Loucy (cell line): ENCODE measurements around the gene TMC2.

Source experiments
- H2AFZ ChIP-seq: fragments of 200-600 bp; sonication (generic); 2 replicates; pipeline ENCODE4 v1.6.0; 2016; ENCODE audit warnings: antibody characterized with exemption, mild to moderate bottlenecking, low read length, moderate library complexity
- H3F3A ChIP-seq: fragments of 200-600 bp; 2 replicates; pipeline ENCODE4 v1.6.0; 2016; ENCODE audit warnings: antibody characterized with exemption, low read depth, mild to moderate bottlenecking
- H3K27me3 ChIP-seq: fragments of 200-600 bp; sonication (generic); 2 replicates; pipeline ENCODE4 v1.6.1; 2014; ENCODE audit warnings: low read length, mild to moderate bottlenecking; ENCODE audit not compliant: insufficient read depth, poor library complexity, severe bottlenecking
- H3K36me3 ChIP-seq: fragments of 200-600 bp; sonication (generic); 2 replicates; pipeline ENCODE4 v1.6.1; 2016; ENCODE audit warnings: low read length; ENCODE audit not compliant: insufficient read depth
- H3K4me1 ChIP-seq: fragments of 200-600 bp; sonication (generic); 2 replicates; pipeline ENCODE4 v1.5.1; 2014; ENCODE audit warnings: low read length, mild to moderate bottlenecking; ENCODE audit not compliant: insufficient read depth, poor library complexity, severe bottlenecking
- H3K4me2 ChIP-seq: fragments of 200-600 bp; sonication (generic); 2 replicates; pipeline ENCODE4 v1.6.0; 2014; ENCODE audit warnings: antibody characterized with exemption, low read length, low read depth, mild to moderate bottlenecking; ENCODE audit not compliant: poor library complexity, severe bottlenecking
- H3K4me3 ChIP-seq: fragments of 200-600 bp; sonication (generic); 2 replicates; pipeline ENCODE4 v1.5.1; 2014; ENCODE audit warnings: low read length, mild to moderate bottlenecking, mixed read lengths; ENCODE audit not compliant: poor library complexity, severe bottlenecking
- H3K79me2 ChIP-seq: fragments of 200-600 bp; sonication (generic); 2 replicates; pipeline ENCODE4 v1.6.1; 2014; ENCODE audit warnings: low read length; ENCODE audit not compliant: insufficient read depth
- H3K9ac ChIP-seq: fragments of 200-600 bp; sonication (generic); 2 replicates; pipeline ENCODE4 v1.6.0; 2014; ENCODE audit warnings: mild to moderate bottlenecking, low read depth, low read length, moderate library complexity; ENCODE audit not compliant: poor library complexity, severe bottlenecking
- H3K9me2 ChIP-seq: fragments of 200-600 bp; sonication (generic); replicated peaks from 2 replicates; pipeline ENCODE4 v1.6.1; 2016; ENCODE audit warnings: low read depth, low read length, mixed read lengths
- H3K9me3 ChIP-seq: fragments of 200-600 bp; sonication (generic); 2 replicates; pipeline ENCODE4 v1.6.1; 2014; ENCODE audit warnings: mild to moderate bottlenecking, antibody characterized with exemption, low read length, low read depth; ENCODE audit not compliant: insufficient read depth
- H4K20me1 ChIP-seq: fragments of 200-600 bp; sonication (generic); 2 replicates; pipeline ENCODE4 v1.6.0; 2014; ENCODE audit warnings: antibody characterized with exemption, low read length, mild to moderate bottlenecking; ENCODE audit not compliant: insufficient read depth, poor library complexity, severe bottlenecking
- CTCF ChIP-seq: fragments of 200-600 bp; sonication (generic); conservative IDR thresholded peaks from 2 replicates; pipeline ENCODE4 v1.5.1; 2014; ENCODE audit warnings: mild to moderate bottlenecking, antibody characterized with exemption, low read length
- EZH2phosphoT487 ChIP-seq: fragments of 200-600 bp; IDR thresholded peaks from 2 replicates; pipeline ENCODE4 v1.6.1; 2018; ENCODE audit warnings: antibody characterized with exemption, mild to moderate bottlenecking, moderate library complexity, borderline replicate concordance

TMC2 gene

GRCh38 chr20:2657241-2657640 is 120.9 kb downstream of the TMC2 start:
- Histone ChIP-seq H3K36me3 (peaks cover 72% of the 10 kb centered on the region), H3K9ac (no peak overlapping the region), H3K79me2 (peaks cover 61% of the 10 kb centered on the region), H4K20me1 (peaks cover 63% of the 10 kb centered on the region), H3K4me3 (no peak overlapping the region), H3K4me1 (peaks cover 23% of the 10 kb centered on the region), H3K9me3 (no peaks in the 10 kb centered on the region), H2AFZ (no peak overlapping the region), H3K9me2 (no peaks in the 10 kb centered on the region), H3K27me3 (no peaks in the 10 kb centered on the region), H3F3A (peaks cover 11% of the 10 kb centered on the region; the same call in 1 of the 2 replicates), H3K4me2 (no peak overlapping the region)
- no peak for TF ChIP-seq EZH2phosphoT487
- TF ChIP-seq CTCF, result no peak

GRCh38 chr20:2657674-2658073 is 121.3 kb downstream of the TMC2 start:
- peaks cover 11% of the 10 kb centered on the region; the same call in 1 of the 2 replicates for H3F3A ChIP-seq
- no peaks in the 10 kb centered on the region for H3K9me2 ChIP-seq
- no peak overlapping the region for H3K4me2 ChIP-seq
- no peak overlapping the region for H3K9ac ChIP-seq
- no peaks in the 10 kb centered on the region for H3K27me3 ChIP-seq
- H2AFZ ChIP-seq, result no peak overlapping the region
- H3K36me3 ChIP-seq, result peaks cover 72% of the 10 kb centered on the region
- no peaks in the 10 kb centered on the region for H3K9me3 ChIP-seq
- peaks cover 61% of the 10 kb centered on the region for H3K79me2 ChIP-seq
- peaks cover 62% of the 10 kb centered on the region for H4K20me1 ChIP-seq
- no peak for TF ChIP-seq EZH2phosphoT487
- no peak for TF ChIP-seq CTCF
- no peak overlapping the region for H3K4me3 ChIP-seq
- H3K4me1 ChIP-seq, result peaks cover 23% of the 10 kb centered on the region

- peaks cover 52% of the 10 kb centered on the region for H4K20me1 ChIP-seq
- no peak overlapping the region for H3K4me2 ChIP-seq
- H3K4me1 ChIP-seq, result peaks cover 29% of the 10 kb centered on the region
- peaks cover 11% of the 10 kb centered on the region; the same call in 1 of the 2 replicates for H3F3A ChIP-seq
- H3K9ac ChIP-seq, result no peak overlapping the region
- no peaks in the 10 kb centered on the region for H3K9me3 ChIP-seq
- TF ChIP-seq CTCF, result no peak
- TF ChIP-seq EZH2phosphoT487, result no peak
- H3K36me3 ChIP-seq, result peaks cover 72% of the 10 kb centered on the region
- no peaks in the 10 kb centered on the region for H3K27me3 ChIP-seq
- peaks cover 61% of the 10 kb centered on the region for H3K79me2 ChIP-seq
- H3K9me2 ChIP-seq, result no peaks in the 10 kb centered on the region
- H2AFZ ChIP-seq, result no peak overlapping the region
- no peak overlapping the region for H3K4me3 ChIP-seq
Measured at GRCh38 chr20:2658414-2659354, 122.3 kb downstream of the TMC2 start.
